Activated T-helper 2 cell treated with anti-CD3 and anti-CD28 coated beads, Interferon-gamma antibody, Interleukin-2, Interleukin-4, amounts not matched to agents 10 μg/mL and 5 μg/mL and 100 μg/mL, durations not matched to agents 14 hours and 24 hours and 36 hours (primary cell): ENCODE data around the gene TRIM65. TPM values are rescaled to one million over a fixed set of nuclear protein-coding genes. Genes with fewer than 3 reads are reported as not detected.
"Not testable (repeated sequence)": the region's sequence is repeated elsewhere in the genome, so short reads cannot be mapped to it uniquely, and the experiment has no call there.

Experiments
- DNase-seq: peaks from one replicate; pipeline ENCODE4 v3.0.0; 2021; ENCODE audit warnings: low spot score
- H3K27ac Mint-ChIP-seq: one replicate; pipeline ENCODE4 v1.8.0; 2021; ENCODE audit warnings: mixed read lengths
- H3K27me3 Mint-ChIP-seq: one replicate; pipeline ENCODE4 v1.8.0; 2021; ENCODE audit warnings: low read depth, mixed read lengths
- H3K36me3 Mint-ChIP-seq: one replicate; pipeline ENCODE4 v1.8.0; 2021; ENCODE audit warnings: low read depth, mixed read lengths
- H3K4me1 Mint-ChIP-seq: one replicate; pipeline ENCODE4 v1.8.0; 2021; ENCODE audit warnings: low read depth, mixed read lengths
- H3K4me3 Mint-ChIP-seq: one replicate; pipeline ENCODE4 v1.8.0; 2021; ENCODE audit warnings: low read depth, mild to moderate bottlenecking, moderate library complexity, mixed read lengths
- H3K9me3 Mint-ChIP-seq: one replicate; pipeline ENCODE4 v1.8.0; 2021; ENCODE audit warnings: mixed read lengths
- intact Hi-C: fragments of 100-400 bp; cut with micrococcal nuclease; formaldehyde crosslinking; loops from one replicate; pipeline ENCODE4 v1.15.1; 2023
- total RNA-seq: library from RNA; stranded (reverse); gene quantifications from 2 replicates; pipeline ENCODE4 v1.2.3, GENCODE V29; 2022

Gene TRIM65
- total RNA-seq, 1 donor from 2014 or later: 42.8 TPM

- H3K27ac Mint-ChIP-seq, H3K27me3 Mint-ChIP-seq, DNase-seq, intact Hi-C loops, H3K4me3 Mint-ChIP-seq, H3K9me3 Mint-ChIP-seq, H3K4me1 Mint-ChIP-seq: not testable (repeated sequence)
- peaks cover 11% of the 10 kb centered on the region for H3K36me3 Mint-ChIP-seq
These were observed 10.9 kb downstream of the TRIM65 start for GRCh38 chr17:75885860-75886259.

DNA sequence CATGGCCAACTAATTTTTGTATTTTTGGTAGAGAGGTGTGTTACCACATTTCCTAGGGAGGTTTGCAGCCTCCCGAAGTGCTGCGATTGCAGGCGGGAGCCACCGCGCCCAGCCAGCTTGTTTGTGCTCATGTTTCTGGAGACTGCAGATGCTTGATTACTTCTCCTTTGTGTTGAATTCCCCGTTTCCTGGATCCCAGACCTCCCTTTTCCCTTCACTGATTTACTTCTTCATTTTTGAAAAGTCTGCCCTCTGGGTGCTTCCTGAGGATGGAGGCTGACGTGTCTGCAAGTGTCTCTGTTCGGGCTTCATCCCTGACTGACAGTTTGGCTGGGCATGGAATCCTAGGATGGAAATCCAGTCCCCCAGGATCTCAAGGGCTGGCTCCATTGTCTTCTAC lies 11.3 kb downstream of the TRIM65 start:
- Mint-ChIP-seq H3K4me3 (no peak overlapping the region), H3K36me3 (peaks cover 8% of the 10 kb centered on the region), H3K9me3 (no peaks in the 10 kb centered on the region), H3K27ac (no peak overlapping the region), H3K27me3 (peaks cover 3% of the 10 kb centered on the region), H3K4me1 (peaks cover 5% of the 10 kb centered on the region)
- no peak for DNase-seq
- intact Hi-C loops: no loop called here

GRCh38 chr17:75881678-75882454 lies 14.9 kb downstream of the TRIM65 start:
- no peak overlapping the region for H3K27ac Mint-ChIP-seq
- no peak overlapping the region for H3K4me3 Mint-ChIP-seq
- no peak for DNase-seq
- peaks cover 7% of the 10 kb centered on the region for H3K36me3 Mint-ChIP-seq
- H3K4me1 Mint-ChIP-seq: peaks cover 15% of the 10 kb centered on the region
- no peaks in the 10 kb centered on the region for H3K9me3 Mint-ChIP-seq
- H3K27me3 Mint-ChIP-seq: peaks cover 8% of the 10 kb centered on the region
- intact Hi-C loops: no loop called here

DNA sequence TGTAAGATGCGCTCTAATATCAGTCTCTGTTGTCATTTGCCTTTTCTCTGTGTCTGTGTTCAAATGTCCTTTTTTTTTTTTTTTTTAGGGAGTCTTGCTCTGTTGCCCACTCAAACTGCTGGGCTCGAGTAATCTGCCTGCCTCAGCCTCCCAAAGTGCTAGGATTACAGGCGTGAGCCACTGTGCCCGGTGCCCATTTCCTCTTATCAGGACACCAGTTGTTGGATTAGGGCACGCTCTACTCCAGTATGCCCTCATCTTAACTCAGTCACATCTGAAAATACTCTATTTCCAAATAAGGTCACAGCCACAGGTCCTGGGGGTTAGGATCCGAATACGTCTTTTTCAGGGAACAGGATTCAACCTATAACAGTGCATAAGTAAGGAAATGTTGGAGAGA lies 16.5 kb downstream of the TRIM65 start:
- H3K36me3 Mint-ChIP-seq: peaks cover 18% of the 10 kb centered on the region
- peaks cover 8% of the 10 kb centered on the region for H3K27me3 Mint-ChIP-seq
- intact Hi-C loops: no loop called here
- no peaks in the 10 kb centered on the region for H3K9me3 Mint-ChIP-seq
- no peak for DNase-seq
- H3K27ac Mint-ChIP-seq: no peak overlapping the region
- peaks cover 27% of the 10 kb centered on the region for H3K4me1 Mint-ChIP-seq
- peak overlapping the region; percentile 35 for H3K4me3 Mint-ChIP-seq

GRCh38 chr17:75878174-75878998 lies 18.4 kb downstream of the TRIM65 start, which contains the start of gene TRIM47:
TSS of gene TRIM47 (minus strand) at chr17:75878581. CDS start at chr17:75878548, 33 bp downstream.
- peaks cover 8% of the 10 kb centered on the region for H3K27me3 Mint-ChIP-seq
- peak within 1 kb of the TSS; percentile 93 for H3K27ac Mint-ChIP-seq
- no peak for DNase-seq
- peaks cover 30% of the 10 kb centered on the region for H3K4me1 Mint-ChIP-seq
- no peaks in the 10 kb centered on the region for H3K9me3 Mint-ChIP-seq
- peaks cover 18% of the 10 kb centered on the region for H3K36me3 Mint-ChIP-seq
- H3K4me3 Mint-ChIP-seq: peak within 1 kb of the TSS; percentile 92
- intact Hi-C loops: no loop called here

- H3K4me1 Mint-ChIP-seq: peaks cover 36% of the 10 kb centered on the region
- peaks cover 18% of the 10 kb centered on the region for H3K36me3 Mint-ChIP-seq
- DNase-seq: peak; percentile 73
- intact Hi-C loops: loop anchor here (2.0 kb wide), 1 partner anchor 19 kb away; the partner anchor contains the start of gene TRIM65
- peak overlapping the region; percentile 93 for H3K27ac Mint-ChIP-seq
- H3K27me3 Mint-ChIP-seq: peaks cover 8% of the 10 kb centered on the region
- no peaks in the 10 kb centered on the region for H3K9me3 Mint-ChIP-seq
- H3K4me3 Mint-ChIP-seq: peak overlapping the region; percentile 92
These were observed 19.0 kb downstream of the TRIM65 start for GRCh38 chr17:75877752-75878173.

DNA sequence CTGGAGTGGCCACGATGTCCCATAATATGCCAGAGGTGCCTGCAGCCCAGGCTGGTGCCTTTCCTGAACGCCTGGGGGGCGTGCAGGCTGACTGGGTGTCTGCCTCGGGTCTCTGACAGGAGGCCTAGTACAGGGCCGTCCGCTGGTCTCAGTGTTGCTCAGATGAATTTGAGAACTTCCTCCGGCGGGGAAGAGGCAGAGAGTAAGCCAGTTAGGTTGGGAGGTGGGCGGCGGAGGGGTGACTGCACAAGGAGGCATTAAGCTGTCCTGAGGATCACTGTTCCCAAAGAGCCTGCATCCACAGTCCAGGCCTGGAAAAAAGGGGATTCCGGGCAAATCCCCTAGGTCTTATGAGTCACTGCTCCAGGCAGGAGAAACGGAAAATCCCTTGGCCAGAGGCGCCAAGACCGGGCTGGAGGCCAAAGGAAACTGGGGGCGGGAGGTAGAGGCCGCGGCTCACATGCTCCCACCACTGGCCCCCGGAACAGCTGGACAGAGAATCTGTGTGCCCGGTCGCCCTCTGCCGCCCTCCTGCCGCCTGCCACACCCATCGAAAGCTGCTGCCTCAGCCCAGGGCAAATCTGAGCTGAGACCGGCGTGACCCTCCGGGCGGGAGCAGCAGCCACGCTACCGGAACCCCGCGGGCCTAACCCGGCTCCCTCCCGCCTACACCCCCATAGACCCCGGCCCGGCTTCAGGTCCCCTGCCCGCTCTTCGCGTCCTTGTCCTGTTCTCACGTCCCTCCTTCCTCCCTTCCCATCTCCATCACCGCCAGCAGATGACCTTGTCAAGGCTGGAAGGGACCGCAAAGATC lies 19.6 kb downstream of the TRIM65 start:
- Mint-ChIP-seq H3K4me3 (peak overlapping the region; percentile 92), H3K9me3 (no peaks in the 10 kb centered on the region), H3K36me3 (peaks cover 18% of the 10 kb centered on the region), H3K27ac (peak overlapping the region; percentile 93), H3K4me1 (peaks cover 41% of the 10 kb centered on the region), H3K27me3 (peaks cover 8% of the 10 kb centered on the region)
- intact Hi-C loops: loop anchor here (2.0 kb wide), 1 partner anchor 20 kb away; the partner anchor contains the start of gene TRIM65
- DNase-seq: no peak

- peak; percentile 61 for DNase-seq
- Mint-ChIP-seq H3K4me3 (peak overlapping the region; percentile 92), H3K36me3 (peaks cover 18% of the 10 kb centered on the region), H3K27me3 (peaks cover 8% of the 10 kb centered on the region), H3K9me3 (no peaks in the 10 kb centered on the region), H3K4me1 (peaks cover 36% of the 10 kb centered on the region), H3K27ac (peak overlapping the region; percentile 93)
- intact Hi-C loops: loop anchor here (2.0 kb wide), 1 partner anchor 20 kb away; the partner anchor contains the start of gene TRIM65
These were observed 20.4 kb downstream of the TRIM65 start for GRCh38 chr17:75876190-75876937.

GRCh38 chr17:75875940-75876189 lies 20.9 kb downstream of the TRIM65 start:
- H3K27ac Mint-ChIP-seq: peak overlapping the region; percentile 93

DNA sequence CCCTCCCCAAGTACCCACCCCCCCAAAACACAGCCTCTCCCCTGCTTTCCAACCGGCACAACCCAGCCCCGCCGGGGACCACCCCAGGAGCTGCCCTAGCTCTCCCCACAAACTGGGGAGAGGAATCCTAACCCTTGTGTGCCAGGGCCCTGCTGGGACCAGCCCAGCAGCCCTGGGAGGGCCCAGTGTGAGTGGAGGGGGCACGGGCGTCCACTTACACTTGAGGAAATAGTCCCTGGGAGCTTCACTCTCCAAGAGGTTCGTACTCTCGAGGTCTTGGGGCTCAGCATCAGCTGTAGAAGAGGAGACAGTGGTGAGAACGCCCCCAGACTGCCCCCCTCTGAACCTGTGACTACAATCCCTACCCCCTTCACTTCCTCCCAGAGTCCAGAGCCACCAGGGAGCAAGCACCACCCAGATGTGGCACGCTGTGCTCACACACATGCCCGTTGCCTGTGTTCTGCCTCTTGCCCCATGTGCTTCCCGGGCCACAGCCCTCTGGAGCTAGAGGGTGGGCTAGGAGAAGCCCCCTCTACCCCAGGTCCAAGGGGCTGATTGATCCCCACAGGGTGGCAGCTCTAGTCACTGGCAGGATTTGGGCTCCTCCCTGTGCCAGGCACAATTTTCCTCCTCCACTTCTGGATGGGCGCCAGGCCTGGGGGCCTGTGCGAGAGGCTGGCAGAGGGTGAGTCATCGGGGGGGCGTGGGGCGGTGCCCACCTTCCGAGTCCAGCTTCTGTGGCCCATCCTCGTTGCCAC lies 21.4 kb downstream of the TRIM65 start:
- H3K27ac Mint-ChIP-seq: peak overlapping the region; percentile 93
- DNase-seq: no peak
- no peaks in the 10 kb centered on the region for H3K9me3 Mint-ChIP-seq
- intact Hi-C loops: no loop called here
- H3K4me1 Mint-ChIP-seq: peaks cover 36% of the 10 kb centered on the region
- H3K27me3 Mint-ChIP-seq: peaks cover 5% of the 10 kb centered on the region
- no peak overlapping the region for H3K4me3 Mint-ChIP-seq
- H3K36me3 Mint-ChIP-seq: peaks cover 18% of the 10 kb centered on the region

More at GRCh38 chr17:75875940-75876189, 20.9 kb downstream of the TRIM65 start:
- Mint-ChIP-seq H3K4me3 (peak overlapping the region; percentile 92), H3K4me1 (peaks cover 36% of the 10 kb centered on the region), H3K36me3 (peaks cover 18% of the 10 kb centered on the region), H3K27me3 (peaks cover 8% of the 10 kb centered on the region), H3K9me3 (no peaks in the 10 kb centered on the region)
- intact Hi-C loops: loop anchor here (2.0 kb wide), 1 partner anchor 21 kb away; the partner anchor contains the start of gene TRIM65
- no peak for DNase-seq

- DNase-seq: no peak
- Mint-ChIP-seq H3K27me3 (no peaks in the 10 kb centered on the region), H3K27ac (no peak overlapping the region), H3K4me3 (no peak overlapping the region), H3K4me1 (peaks cover 36% of the 10 kb centered on the region), H3K9me3 (no peaks in the 10 kb centered on the region), H3K36me3 (peaks cover 18% of the 10 kb centered on the region)
- intact Hi-C loops: no loop called here
These were observed 22.2 kb downstream of the TRIM65 start for GRCh38 chr17:75874323-75875181.
